Measurements from ENCODE around the gene TSEN2. TPM values are rescaled to one million over a fixed set of nuclear protein-coding genes. Genes with fewer than 3 reads are reported as not detected.
"Not testable (repeated sequence)": the region's sequence is repeated elsewhere in the genome, so short reads cannot be mapped to it uniquely, and the experiment has no call there.

Gene TSEN2
- total RNA-seq, 4 donors from 2014 or later = 10.3 to 37.8 (median 20.4) TPM

DNA sequence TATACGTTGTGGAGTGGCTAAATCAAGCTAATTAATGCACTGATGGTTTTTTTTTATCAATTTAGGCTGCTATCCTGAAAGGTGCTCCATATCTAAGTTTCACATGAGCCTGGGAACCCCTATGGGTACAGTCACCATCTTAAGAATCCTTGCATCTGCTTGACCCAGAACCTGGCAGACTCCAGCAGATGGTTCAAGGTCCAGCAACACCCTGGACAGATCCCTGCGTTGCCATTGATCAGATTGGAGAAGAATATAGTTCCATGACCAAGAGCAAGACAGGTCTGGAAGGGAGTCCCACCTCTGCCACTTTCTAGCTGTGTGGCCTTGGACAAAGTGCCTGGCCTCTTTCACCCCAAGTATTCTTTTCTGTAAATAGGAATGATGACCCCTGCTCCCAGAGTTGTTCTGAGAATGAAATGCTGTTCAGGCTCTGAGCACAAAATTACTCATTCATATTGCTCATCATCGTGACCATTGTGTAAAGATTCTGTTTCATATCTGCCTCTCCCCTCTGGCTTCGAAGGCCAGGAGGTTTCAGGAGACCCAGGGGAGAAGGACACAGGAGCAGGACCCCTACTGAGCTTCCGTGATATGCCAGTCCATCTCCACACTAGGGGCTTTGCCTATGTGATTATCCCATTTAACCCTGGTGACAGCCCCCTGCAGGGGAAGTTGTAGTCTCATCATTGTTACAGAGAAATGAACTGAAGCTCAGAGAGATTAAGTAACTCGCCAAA, 30.0 kb upstream of the TSEN2 start:
- no peaks in the 10 kb centered on the region for H3K9me3 ChIP-seq
- H3K36me3 ChIP-seq = no peaks in the 10 kb centered on the region
- H3K27ac ChIP-seq = no peak overlapping the region
- no peak overlapping the region for H3K4me3 ChIP-seq
- no peaks in the 10 kb centered on the region for H3K27me3 ChIP-seq
- H3K4me1 ChIP-seq = no peaks in the 10 kb centered on the region
- intact Hi-C loops (cut with DNase I; ENCODE audit: low total_unique reads) = no loop called here
- no peak for TF ChIP-seq POLR2A (IDR thresholded peaks at IDR 0.05)
- TF ChIP-seq, protein P1, sequence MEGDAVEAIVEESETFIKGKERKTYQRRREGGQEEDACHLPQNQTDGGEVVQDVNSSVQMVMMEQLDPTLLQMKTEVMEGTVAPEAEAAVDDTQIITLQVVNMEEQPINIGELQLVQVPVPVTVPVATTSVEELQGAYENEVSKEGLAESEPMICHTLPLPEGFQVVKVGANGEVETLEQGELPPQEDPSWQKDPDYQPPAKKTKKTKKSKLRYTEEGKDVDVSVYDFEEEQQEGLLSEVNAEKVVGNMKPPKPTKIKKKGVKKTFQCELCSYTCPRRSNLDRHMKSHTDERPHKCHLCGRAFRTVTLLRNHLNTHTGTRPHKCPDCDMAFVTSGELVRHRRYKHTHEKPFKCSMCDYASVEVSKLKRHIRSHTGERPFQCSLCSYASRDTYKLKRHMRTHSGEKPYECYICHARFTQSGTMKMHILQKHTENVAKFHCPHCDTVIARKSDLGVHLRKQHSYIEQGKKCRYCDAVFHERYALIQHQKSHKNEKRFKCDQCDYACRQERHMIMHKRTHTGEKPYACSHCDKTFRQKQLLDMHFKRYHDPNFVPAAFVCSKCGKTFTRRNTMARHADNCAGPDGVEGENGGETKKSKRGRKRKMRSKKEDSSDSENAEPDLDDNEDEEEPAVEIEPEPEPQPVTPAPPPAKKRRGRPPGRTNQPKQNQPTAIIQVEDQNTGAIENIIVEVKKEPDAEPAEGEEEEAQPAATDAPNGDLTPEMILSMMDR (IDR thresholded peaks at IDR 0.05) = no peak
- DNase-seq = no peak

DNA sequence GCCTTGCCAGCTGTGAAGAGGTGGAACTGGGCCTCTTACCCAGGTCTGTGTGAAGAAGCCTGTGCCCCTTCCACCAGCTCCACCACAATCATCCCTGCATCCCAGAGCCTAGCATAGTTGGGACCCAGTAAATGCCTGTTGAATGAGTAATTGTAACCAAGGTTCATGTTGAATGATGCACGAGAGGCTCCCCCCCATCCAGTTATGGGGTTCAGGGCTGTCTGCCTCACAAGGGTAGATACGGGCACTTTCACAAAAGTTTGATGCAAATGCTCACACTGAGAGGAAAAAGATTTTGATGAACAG, 29.5 kb upstream of the TSEN2 start:
- DNase-seq = no peak
- Histone ChIP-seq H3K27ac (no peak overlapping the region), H3K9me3 (no peaks in the 10 kb centered on the region), H3K4me3 (no peak overlapping the region), H3K4me1 (no peaks in the 10 kb centered on the region), H3K36me3 (no peaks in the 10 kb centered on the region), H3K27me3 (no peaks in the 10 kb centered on the region)
- intact Hi-C loops (cut with DNase I; ENCODE audit: low total_unique reads) = no loop called here
- no peak for TF ChIP-seq POLR2A (IDR thresholded peaks at IDR 0.05)
- TF ChIP-seq, protein P1 (IDR thresholded peaks at IDR 0.05) = no peak

DNA sequence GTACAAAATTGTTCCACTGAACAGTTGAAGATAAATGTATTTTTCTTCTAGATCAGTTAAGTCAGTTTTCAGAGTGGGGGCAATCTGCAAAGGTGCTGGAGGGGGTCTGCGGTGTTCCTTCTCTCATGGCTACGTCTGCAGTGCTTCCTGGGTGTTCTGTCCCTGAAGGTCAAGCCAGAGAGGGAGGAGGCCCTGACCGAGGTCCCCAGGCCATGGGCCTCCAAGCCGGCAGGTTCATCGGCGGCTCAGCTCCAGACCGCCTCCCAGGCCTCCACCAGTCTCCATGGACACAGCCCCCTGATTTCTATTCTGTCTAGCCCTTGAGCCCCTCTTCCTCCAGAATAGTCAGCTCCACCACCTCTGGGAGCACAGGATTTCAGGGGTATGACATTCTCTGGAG, 28.5 kb upstream of the TSEN2 start:
- intact Hi-C loops (cut with DNase I; ENCODE audit: low total_unique reads) = no loop called here
- Histone ChIP-seq H3K9me3 (no peaks in the 10 kb centered on the region), H3K27ac (no peak overlapping the region), H3K36me3 (no peaks in the 10 kb centered on the region), H3K4me1 (no peaks in the 10 kb centered on the region), H3K4me3 (no peak overlapping the region), H3K27me3 (no peaks in the 10 kb centered on the region)
- DNase-seq = no peak
- TF ChIP-seq, protein P1 (IDR thresholded peaks at IDR 0.05) = no peak
- TF ChIP-seq POLR2A (IDR thresholded peaks at IDR 0.05) = no peak

- no peak for DNase-seq
Observed at GRCh38 chr3:12456441-12456840, 27.8 kb upstream of the TSEN2 start.

GRCh38 chr3:12457380-12457779, 26.9 kb upstream of the TSEN2 start:
- H3K4me1 ChIP-seq; DNase-seq; H3K9me3 ChIP-seq; H3K36me3 ChIP-seq; H3K27ac ChIP-seq; H3K27me3 ChIP-seq; H3K4me3 ChIP-seq; intact Hi-C loops (cut with DNase I; ENCODE audit: low total_unique reads): not testable (repeated sequence)

More at GRCh38 chr3:12456441-12456840, 27.8 kb upstream of the TSEN2 start:
- H3K27ac ChIP-seq = no peak overlapping the region
- intact Hi-C loops (cut with DNase I; ENCODE audit: low total_unique reads) = no loop called here
- H3K27me3 ChIP-seq = no peaks in the 10 kb centered on the region
- no peak overlapping the region for H3K4me3 ChIP-seq
- no peaks in the 10 kb centered on the region for H3K36me3 ChIP-seq
- no peaks in the 10 kb centered on the region for H3K4me1 ChIP-seq
- TF ChIP-seq POLR2A (IDR thresholded peaks at IDR 0.05) = no peak
- TF ChIP-seq, protein P1 (IDR thresholded peaks at IDR 0.05) = no peak
- no peaks in the 10 kb centered on the region for H3K9me3 ChIP-seq

DNA sequence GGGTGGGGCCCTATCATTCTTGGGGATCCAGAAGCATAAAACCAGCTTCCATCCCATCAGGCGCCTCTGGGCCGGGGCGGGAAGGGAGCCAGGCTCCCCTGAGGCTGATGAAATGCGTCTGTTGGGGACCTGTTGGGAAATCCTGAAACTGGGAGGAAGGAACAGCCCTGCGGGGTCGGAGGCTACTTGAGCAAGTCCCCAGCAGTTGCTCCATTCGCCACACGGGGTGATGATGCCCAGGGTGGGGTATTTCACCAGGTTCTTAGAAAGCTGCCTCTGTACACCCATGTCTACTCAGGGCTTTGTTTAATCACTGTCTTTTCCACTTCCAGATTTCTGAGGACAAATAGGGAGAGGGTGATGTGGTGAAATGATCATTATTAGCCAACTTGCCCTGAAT, 25.4 kb upstream of the TSEN2 start:
- H3K9me3 ChIP-seq = no peaks in the 10 kb centered on the region
- H3K27ac ChIP-seq = no peak overlapping the region
- TF ChIP-seq POLR2A (IDR thresholded peaks at IDR 0.05) = no peak
- TF ChIP-seq, protein P1 (IDR thresholded peaks at IDR 0.05) = no peak
- no peaks in the 10 kb centered on the region for H3K4me1 ChIP-seq
- intact Hi-C loops (cut with DNase I; ENCODE audit: low total_unique reads) = no loop called here
- no peak overlapping the region for H3K4me3 ChIP-seq
- no peaks in the 10 kb centered on the region for H3K27me3 ChIP-seq
- no peaks in the 10 kb centered on the region for H3K36me3 ChIP-seq
- no peak for DNase-seq
